HepG2 (cell line): Measurements from ENCODE around the gene PLXNC1.

Experiments used
- CTCF ChIP-seq: sonication (generic); formaldehyde crosslinking; IDR thresholded peaks from 2 replicates; pipeline ENCODE4 v1.5.0; 2020; ENCODE audit warnings: mild to moderate bottlenecking, missing genetic modification reagents, moderate library complexity
- FOSL1 ChIP-seq: sonication (generic); formaldehyde crosslinking; IDR thresholded peaks from 2 replicates; pipeline ENCODE4 v1.9.0; 2021; ENCODE audit warnings: missing genetic modification reagents, borderline replicate concordance
- KDM6A ChIP-seq: IDR thresholded peaks from 2 replicates; pipeline ENCODE4 v1.6.1; 2016; ENCODE audit warnings: low read depth
- TAF1 ChIP-seq: sonication (generic); formaldehyde crosslinking; IDR thresholded peaks from 2 replicates; pipeline ENCODE4 v1.4.0; 2020; ENCODE audit warnings: missing genetic modification reagents
- ZFX ChIP-seq: sonication (generic); formaldehyde crosslinking; IDR thresholded peaks from 2 replicates; pipeline ENCODE4 v1.4.0; 2020; ENCODE audit warnings: mild to moderate bottlenecking, low read depth, missing genetic modification reagents, moderate library complexity
- ZNF550 ChIP-seq: sonication (generic); formaldehyde crosslinking; IDR thresholded peaks from 2 replicates; pipeline ENCODE4 v1.4.0; 2020; ENCODE audit warnings: mild to moderate bottlenecking, missing genetic modification reagents, borderline replicate concordance

- TF ChIP-seq TAF1 (CRISPR knock-in tag) (no peak), CTCF (CRISPR knock-in tag) (no peak), KDM6A (CRISPR knock-in tag) (no peak), ZNF550 (no peak), ZFX (CRISPR knock-in tag) (no peak), FOSL1 (CRISPR knock-in tag) (no peak)
These were observed 25.4 kb downstream of the PLXNC1 start for GRCh38 chr12:94173660-94174265.
